Measurements from ENCODE around the gene PLEKHO2.
"Not testable (repeated sequence)": the region's sequence is repeated elsewhere in the genome, so short reads cannot be mapped to it uniquely, and the experiment has no call there.

Gene PLEKHO2

DNA sequence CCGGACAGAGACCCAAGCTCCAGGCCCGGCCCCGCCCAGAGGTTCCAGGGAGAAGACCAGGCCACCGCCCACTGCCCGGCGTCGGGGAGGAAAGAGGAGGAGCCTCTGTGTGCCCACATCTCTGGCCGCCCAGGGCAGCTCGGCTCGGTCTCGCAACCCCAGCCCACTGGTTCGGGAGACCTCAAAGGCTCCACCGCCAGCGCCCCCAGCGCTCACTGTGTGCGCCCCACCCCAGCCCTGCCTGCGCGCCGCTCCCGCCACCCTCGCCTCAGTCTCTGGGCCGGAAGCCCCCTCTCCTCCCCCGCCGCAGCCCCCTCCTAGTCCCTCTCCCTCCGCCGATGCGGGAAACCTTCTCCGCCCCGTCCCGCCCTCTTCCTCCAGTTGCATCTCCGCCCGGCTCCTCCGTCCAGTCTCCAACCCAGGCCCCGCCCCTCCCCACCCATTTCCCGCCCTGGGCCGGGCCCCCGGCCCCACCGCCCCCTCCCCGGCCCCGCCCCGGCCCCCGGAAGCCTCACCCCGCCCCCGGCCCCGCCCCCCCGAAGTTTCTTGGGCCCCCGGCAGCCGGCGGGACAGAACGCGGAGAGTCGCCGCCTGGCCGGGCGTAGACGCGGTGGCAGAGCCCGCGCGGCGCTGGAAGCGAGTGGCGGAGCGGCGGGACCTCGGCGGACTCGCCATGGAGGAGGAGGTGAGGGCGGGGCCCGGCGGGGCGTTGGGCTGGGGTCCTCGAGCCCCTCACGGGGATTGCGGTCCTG lies at the start of gene PLEKHO2:
Gene PLEKHO2 (plus strand): TSS at position 572 of the 752 bp plus-strand sequence. CDS start 102 bp downstream, at position 674.
- DNase-seq (ENCODE audit: low read depth): peak; percentile 97

GRCh38 chr15:64792282-64792681 lies 49.4 kb upstream of the PLEKHO2 start:
- no peak for DNase-seq (ENCODE audit: low read depth)

DNA sequence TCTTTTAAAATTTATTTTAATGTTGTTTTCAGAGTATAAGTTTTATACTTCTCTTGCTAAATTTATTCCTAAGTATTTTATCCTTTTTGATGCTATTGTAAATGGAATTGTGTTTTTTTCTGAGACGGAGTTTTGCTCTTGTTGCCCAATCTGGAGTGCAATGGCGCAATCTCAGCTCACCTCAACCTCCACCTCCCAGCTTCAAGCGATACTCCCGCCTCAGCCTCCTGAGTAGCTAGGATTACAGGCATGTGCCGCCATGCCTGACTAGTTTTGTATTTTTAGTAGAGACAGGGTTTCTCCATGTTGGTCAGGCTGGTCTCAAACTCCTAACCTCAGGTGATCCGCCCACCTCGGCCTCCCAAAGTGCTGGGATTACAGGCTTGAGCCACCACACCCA lies 46.4 kb upstream of the PLEKHO2 start:
- not testable (repeated sequence) for DNase-seq (ENCODE audit: low read depth)

DNA sequence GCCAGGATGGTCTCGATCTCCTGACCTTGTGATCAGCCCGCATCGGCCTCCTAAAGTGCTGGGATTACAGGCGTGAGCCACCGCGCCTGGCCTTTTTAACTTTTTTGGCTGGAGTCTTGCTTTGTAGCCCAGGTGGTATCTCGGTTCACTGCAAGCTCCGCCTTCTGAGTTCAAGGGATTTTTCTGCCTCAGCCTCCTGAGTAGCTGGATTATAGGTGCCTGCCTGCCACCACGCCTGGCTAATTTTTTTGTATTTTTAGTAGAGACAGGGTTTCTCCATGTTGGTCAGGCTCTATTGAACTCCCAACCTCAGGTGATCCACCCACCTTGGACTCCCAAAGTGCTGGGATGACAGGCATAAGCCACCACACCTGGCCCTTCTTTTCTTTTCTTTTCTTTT lies 45.8 kb upstream of the PLEKHO2 start:
- DNase-seq (ENCODE audit: low read depth): not testable (repeated sequence)

GRCh38 chr15:64798905-64799304 lies 42.8 kb upstream of the PLEKHO2 start:
- DNase-seq (ENCODE audit: low read depth): not testable (repeated sequence)

DNA sequence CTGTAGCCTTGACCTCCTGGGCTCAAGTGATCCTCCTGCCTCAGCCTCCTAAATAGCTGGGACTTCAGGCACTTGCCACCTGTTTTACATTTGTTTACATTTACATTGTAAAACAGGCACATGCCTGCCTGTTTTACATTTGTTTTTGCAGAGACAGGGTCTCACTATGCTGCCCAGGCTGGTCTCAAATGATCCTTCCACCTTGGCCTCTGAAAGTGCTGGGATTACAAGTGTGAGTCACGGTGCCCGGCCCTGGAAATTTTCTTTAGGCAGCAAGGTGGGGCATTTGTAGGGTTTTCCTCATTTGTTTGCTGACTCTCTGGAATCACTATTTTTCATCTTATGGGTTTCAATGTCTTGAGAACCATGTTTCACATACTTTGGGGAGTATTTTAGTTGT lies 41.2 kb upstream of the PLEKHO2 start:
- DNase-seq (ENCODE audit: low read depth): no peak

- no peak for DNase-seq (ENCODE audit: low read depth)
Observed at GRCh38 chr15:64803526-64803925, 38.2 kb upstream of the PLEKHO2 start.

GRCh38 chr15:64804619-64805018 lies 37.1 kb upstream of the PLEKHO2 start:
- DNase-seq (ENCODE audit: low read depth): no peak

GRCh38 chr15:64806509-64806908 lies 35.2 kb upstream of the PLEKHO2 start:
- DNase-seq (ENCODE audit: low read depth): no peak

GRCh38 chr15:64807051-64807749 lies 34.5 kb upstream of the PLEKHO2 start:
- no peak for DNase-seq (ENCODE audit: low read depth)

- no peak for DNase-seq (ENCODE audit: low read depth)
Observed at GRCh38 chr15:64807751-64808222, 33.9 kb upstream of the PLEKHO2 start.

- DNase-seq (ENCODE audit: low read depth): no peak
Observed at GRCh38 chr15:64808785-64809453, 32.8 kb upstream of the PLEKHO2 start.

DNA sequence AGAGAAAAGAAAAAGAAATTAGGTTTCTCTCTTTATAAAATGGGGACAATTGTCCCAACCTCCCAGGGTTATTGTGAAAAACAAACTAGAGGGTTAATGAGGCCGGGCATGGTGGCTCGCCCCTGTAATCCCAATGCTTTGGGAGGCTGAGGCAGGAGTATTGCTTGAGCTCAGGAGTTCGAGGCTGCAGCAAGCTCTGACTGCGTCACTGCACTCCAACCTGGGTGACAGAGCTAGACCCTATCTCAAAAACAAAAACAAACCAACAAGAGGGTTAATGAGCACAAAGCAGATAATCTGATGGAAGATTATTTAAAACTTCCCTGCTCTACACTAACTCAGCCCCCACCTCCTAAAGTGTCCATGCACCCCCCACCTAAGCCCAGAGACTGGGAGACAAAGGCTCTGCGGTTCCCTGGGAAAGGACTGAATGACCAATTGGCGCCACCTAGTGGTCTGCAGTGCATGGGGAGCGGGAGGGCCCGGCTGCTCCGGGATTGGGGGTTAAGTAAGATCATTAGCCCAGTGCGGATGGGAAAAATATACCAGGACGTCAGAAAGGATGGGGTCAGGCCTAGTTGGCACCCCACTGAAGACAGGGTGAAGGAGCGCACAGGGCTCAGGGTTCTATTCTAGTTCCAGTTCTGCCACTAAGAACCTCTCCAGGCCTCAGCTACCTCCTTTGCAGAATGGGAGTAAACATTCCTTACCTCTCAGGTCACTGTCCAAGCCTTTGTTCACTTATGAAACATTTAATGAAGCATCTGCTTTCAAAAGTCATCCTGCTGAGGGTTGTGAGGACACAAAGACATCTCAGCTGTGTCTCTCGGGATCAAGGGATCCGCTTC lies 31.8 kb upstream of the PLEKHO2 start:
- DNase-seq (ENCODE audit: low read depth): peak; percentile 51

DNA sequence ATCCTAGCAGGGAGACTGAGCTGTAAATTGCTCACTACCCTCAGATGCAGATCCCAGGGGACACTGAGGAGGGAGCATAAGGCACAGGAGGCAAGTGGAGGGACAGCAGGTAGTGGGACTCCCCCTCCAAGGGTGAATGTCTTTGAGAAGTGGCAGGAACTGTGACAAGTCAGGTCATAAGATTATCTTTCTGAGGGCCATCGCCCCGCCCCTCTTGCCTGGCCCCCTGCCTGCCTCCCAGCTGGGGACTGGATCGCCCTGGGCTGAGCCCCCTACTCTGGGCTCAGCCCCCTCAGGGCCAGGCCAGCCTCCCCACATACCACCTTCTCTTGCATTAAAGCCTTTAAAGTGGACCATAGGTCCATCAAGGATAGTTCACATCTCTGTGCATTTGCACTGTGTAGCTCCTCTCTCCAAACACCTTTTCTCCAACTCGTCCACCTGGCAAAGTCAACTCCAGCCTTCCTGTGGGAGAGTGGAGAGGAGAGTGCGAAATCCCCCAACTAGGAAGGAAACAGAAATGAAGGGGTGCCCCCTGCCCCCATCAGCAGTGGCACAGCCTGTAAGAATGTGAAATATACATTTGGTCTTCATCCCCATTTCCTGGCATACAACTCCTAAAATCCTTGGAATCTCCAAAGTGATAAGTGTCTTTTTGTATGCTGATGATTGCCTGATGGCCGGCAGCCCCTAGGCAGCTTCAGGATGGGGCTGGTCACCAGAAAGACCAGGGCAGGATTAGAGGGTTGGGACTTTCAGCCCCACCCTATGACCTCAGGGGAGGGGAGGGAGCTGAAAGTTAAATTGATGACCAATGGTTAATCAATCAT lies 31.0 kb upstream of the PLEKHO2 start:
- DNase-seq (ENCODE audit: low read depth): no peak

- DNase-seq (ENCODE audit: low read depth): no peak
Observed at GRCh38 chr15:64813075-64813474, 28.6 kb upstream of the PLEKHO2 start.

DNA sequence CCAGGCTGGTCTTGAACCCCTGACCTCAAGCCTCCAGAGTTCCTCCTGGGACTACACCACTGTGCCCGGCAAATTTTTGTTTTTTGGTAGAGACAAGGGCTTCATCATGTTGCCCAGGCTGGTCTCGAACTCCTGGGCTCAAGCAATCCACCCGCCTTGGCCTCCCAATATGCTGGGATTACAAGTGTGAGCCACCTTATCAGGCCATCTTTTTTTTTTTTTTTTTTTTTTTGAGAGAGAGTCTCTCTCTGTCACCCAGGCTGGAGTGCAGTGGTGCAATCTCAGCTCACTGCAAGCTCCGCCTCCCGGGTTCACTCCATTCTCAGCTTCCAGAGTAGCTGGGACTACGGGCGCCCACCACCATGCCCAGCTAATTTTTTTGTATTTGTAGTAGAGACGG lies 27.4 kb upstream of the PLEKHO2 start:
- DNase-seq (ENCODE audit: low read depth): not testable (repeated sequence)

- DNase-seq (ENCODE audit: low read depth): not testable (repeated sequence)
Observed at GRCh38 chr15:64814965-64815364, 26.8 kb upstream of the PLEKHO2 start.

DNA sequence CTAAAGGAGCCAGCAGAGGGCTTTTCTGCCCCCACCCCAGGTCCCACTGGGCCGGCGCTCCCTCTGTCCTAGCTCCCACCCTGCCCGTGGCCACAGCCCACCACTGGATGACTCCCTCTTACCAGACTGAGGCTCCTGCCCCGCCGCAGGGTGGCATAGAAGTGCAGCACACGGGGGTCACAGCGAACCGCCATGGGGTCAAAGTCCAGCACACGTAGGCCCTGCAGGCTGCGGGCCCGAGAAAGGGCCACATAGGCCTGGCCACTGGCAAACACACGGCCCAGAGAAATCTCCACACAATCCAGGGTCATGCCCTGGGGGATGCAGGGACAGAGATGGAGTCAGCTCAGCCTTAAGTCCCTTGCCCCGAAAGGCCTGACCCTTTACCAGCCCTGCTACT lies 25.3 kb upstream of the PLEKHO2 start:
- DNase-seq (ENCODE audit: low read depth): no peak

DNA sequence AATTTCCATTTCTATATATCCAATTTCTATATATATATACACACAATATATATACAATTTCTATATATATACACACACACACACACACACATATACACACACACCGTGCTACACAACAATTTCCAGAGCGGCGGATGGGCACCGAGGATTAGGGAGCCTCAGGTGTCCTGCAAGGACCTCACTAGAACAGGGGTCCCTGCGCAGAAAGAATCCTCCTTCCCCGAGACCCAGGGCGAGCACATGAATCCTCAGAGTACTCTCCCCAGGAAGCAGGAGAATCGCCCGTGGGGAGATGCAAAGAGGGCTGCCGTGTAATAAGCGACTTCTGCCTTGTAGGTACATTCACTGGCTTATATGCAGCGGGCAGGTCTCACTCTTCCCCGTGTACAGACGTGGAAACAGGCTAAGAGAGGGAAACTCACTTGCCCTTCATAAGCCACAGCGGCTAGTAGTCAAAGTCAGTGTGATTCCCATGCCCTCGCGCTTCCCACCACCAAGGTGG lies 16.7 kb upstream of the PLEKHO2 start:
- DNase-seq (ENCODE audit: low read depth): no peak

DNA sequence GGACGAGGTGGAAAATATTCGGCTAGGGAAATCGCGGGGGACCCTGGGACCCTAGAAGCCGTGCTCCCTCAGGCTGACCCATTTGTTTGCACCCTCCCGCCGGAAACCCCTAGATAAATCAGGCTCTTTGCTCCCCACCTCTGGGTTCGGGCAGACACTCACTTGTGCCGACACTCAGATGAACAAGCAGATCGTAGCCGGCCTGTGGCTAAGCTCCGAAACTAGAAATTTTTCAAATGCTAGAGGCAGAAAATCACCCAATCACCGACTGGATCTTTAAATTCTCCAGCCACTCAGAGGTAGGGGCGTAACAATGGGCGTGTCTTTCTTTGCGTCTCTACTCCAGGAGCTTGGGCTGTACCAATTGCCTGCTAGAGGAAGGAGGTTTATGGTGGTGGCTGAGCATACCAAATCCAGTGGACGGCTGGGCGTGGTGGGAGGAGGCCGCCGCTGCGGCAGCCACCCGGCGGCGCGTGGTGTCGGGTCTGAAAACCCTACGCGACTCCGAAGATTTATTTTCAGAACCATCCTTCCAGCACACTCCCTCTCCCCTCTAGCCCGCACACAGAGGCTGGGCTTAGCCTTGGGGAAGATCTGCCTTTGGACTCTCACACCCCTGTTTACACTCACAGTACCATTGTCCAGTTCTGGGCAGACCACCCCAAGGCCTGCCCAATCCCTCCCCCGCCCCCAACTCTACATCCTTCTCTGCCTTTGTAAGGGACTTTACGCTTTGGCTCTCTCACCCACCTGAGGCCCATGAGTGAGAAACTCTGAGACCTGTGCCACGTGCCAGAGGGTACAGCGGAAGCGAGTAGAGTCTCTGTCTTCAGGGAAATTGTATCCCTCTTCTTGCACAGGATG lies 16.1 kb upstream of the PLEKHO2 start, which contains the start of gene PIF1:
Gene PIF1 (minus strand): TSS at position 217 of the 864 bp plus-strand sequence. CDS start 1,312 bp downstream, outside the sequence.
- peak; percentile 98 for DNase-seq (ENCODE audit: low read depth)

All from fibroblast of gingiva (primary cell).